ENCODE data around the gene EIF5.

GRCh38 chr14:103302966-103303365 is 31.1 kb upstream of the EIF5 start:
- TF ChIP-seq POLR2AphosphoS5 (IDR thresholded peaks at IDR 0.05; ENCODE audit: borderline replicate concordance, low read depth, low read length) (no peak), EZH2 (IDR thresholded peaks at IDR 0.05) (no peak), FOXP2 (optimal IDR thresholded peaks at IDR 0.05; ENCODE audit: control extremely low read depth, extremely low read length, insufficient read depth) (no peak)
